ENCODE results near the gene MYLK.

The MYLK gene

DNA sequence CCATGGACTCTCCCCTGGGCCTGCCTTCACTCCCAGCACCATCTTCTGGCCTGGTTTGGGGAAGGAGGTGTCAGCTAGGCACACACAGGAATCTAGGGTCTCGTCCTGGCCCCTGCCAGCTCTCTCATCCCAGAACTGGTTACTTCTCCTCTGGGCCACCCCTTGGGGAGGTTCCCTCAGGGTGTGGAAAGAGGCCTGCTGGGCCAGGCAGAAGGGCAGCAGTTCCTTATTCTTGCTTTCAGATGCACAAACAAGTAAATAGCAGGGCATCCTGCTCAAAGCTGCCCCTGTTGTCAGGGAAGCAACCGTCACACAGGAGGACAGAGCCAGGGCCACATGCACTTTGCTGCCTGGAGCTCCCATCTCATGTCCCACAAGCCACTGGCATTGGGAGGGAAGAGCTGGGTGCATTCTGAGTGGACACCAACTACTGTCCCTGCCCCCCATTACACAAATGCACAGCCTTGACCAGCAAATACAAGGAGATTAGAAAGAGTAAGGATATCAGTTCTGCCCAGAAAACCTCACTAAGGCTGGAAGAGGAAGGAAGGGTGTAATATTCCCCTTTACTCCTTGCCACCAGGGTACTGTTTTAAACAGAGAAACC, 190.4 kb downstream of the MYLK start:
- no peak overlapping the region for H3K4me3 ChIP-seq (ENCODE audit: control insufficient read depth, low read depth, low read length)
- no peak for DNase-seq (ENCODE audit: low read depth)
- no peak for TF ChIP-seq CTCF (conservative IDR thresholded peaks at IDR 0.05; ENCODE audit: control insufficient read depth, insufficient read depth, low read depth, low read length)

DNA sequence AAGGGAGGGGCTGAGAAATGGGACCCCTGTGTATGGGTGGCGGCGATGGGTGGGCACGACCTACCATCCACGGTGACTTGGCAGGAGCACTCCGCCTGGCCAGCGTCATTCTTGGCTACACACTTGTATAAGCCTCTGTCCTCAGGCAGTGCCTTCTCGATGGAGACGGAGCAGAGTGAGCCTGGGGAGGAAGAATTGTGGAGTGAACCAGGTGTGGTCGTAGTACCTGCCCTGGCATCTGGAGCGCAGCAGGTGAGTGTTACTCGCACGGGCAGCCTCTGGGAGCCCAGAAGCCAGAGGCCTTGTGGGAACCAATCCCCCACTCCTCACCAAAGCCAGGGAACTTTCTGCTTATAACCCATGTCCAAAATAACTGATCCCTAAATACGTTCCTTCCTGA, 191.5 kb downstream of the MYLK start:
- no peak for TF ChIP-seq CTCF (conservative IDR thresholded peaks at IDR 0.05; ENCODE audit: control insufficient read depth, insufficient read depth, low read depth, low read length)

GRCh38 chr3:123692041-123692440, 192.1 kb downstream of the MYLK start:
- no peak for TF ChIP-seq CTCF (conservative IDR thresholded peaks at IDR 0.05; ENCODE audit: control insufficient read depth, insufficient read depth, low read depth, low read length)
- DNase-seq (ENCODE audit: low read depth) = no peak
- no peak overlapping the region for H3K4me3 ChIP-seq (ENCODE audit: control insufficient read depth, low read depth, low read length)

More for the DNA sequence above, 191.5 kb downstream of the MYLK start:
- no peak overlapping the region for H3K4me3 ChIP-seq (ENCODE audit: control insufficient read depth, low read depth, low read length)
- DNase-seq (ENCODE audit: low read depth) = no peak

DNA sequence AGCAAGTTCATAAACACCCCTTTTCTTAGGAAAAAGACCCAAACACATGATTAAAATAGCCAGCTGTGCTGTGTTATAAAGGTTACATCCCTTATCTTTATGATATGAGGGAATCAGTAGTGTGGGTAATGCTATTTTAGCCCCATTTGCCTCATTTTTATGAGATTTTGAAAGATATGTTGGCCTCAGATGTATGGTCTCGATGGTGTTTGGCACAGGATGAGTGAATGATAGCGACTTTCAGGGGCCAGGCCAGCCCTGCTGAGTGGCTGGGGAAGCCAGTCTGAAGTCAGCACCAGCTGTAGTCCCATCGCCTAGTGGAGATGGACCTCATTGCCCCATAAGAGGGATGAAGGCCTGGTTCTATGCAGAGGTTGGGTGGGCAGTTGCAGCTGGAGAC, 194.3 kb downstream of the MYLK start:
- no peak for TF ChIP-seq CTCF (conservative IDR thresholded peaks at IDR 0.05; ENCODE audit: control insufficient read depth, insufficient read depth, low read depth, low read length)
- no peak for DNase-seq (ENCODE audit: low read depth)
- no peak overlapping the region for H3K4me3 ChIP-seq (ENCODE audit: control insufficient read depth, low read depth, low read length)

GRCh38 chr3:123688241-123688747, 195.8 kb downstream of the MYLK start:
- DNase-seq (ENCODE audit: low read depth) = peak; percentile 97
- TF ChIP-seq CTCF (conservative IDR thresholded peaks at IDR 0.05; ENCODE audit: control insufficient read depth, insufficient read depth, low read depth, low read length) = no peak

GRCh38 chr3:123687286-123687685, 196.8 kb downstream of the MYLK start:
- no peak for TF ChIP-seq CTCF (conservative IDR thresholded peaks at IDR 0.05; ENCODE audit: control insufficient read depth, insufficient read depth, low read depth, low read length)
- no peak overlapping the region for H3K4me3 ChIP-seq (ENCODE audit: control insufficient read depth, low read depth, low read length)
- peak; percentile 52 for DNase-seq (ENCODE audit: low read depth)

More at GRCh38 chr3:123688241-123688747, 195.8 kb downstream of the MYLK start:
- no peak overlapping the region for H3K4me3 ChIP-seq (ENCODE audit: control insufficient read depth, low read depth, low read length)

Measured in fibroblast of mammary gland (primary cell).